GM12891 (cell line): ENCODE measurements around the gene ADPRM.
"Not testable (repeated sequence)": the region's sequence is repeated elsewhere in the genome, so short reads cannot be mapped to it uniquely, and the experiment has no call there.

Experiments used
- DNase-seq: peaks from one replicate; pipeline ENCODE4 v3.0.0; 2011; ENCODE audit warnings: low spot score; ENCODE audit not compliant: insufficient read length
- FAIRE-seq: peaks from 2 replicates; lab custom pipeline; 2011; peaks lifted over from hg19 to GRCh38; lab: Jason Lieb, UNC
- PAX5 ChIP-seq: IDR thresholded peaks from 2 replicates; pipeline ENCODE4 v1.6.1; 2011; ENCODE audit warnings: low read length, moderate library complexity, mild to moderate bottlenecking; ENCODE audit not compliant: insufficient read depth, severe bottlenecking
- POLR2A ChIP-seq: IDR thresholded peaks from 2 replicates; pipeline ENCODE4 v1.6.1; 2011; ENCODE audit warnings: low read depth, low read length, control low read depth
- POLR2AphosphoS5 ChIP-seq: IDR thresholded peaks from 2 replicates; pipeline ENCODE4 v1.6.1; 2011; ENCODE audit warnings: low read depth, low read length, control low read depth
- POU2F2 ChIP-seq: IDR thresholded peaks from 2 replicates; pipeline ENCODE4 v1.6.1; 2011; ENCODE audit warnings: low read depth, mild to moderate bottlenecking, control low read depth, low read length, moderate library complexity
- SPI1 ChIP-seq: IDR thresholded peaks from 2 replicates; pipeline ENCODE4 v1.6.1; 2011; ENCODE audit warnings: low read depth, low read length, control low read depth
- TAF1 ChIP-seq: IDR thresholded peaks from 2 replicates; pipeline ENCODE4 v1.6.1; 2011; ENCODE audit warnings: low read depth, low read length, control low read depth

Gene ADPRM

GRCh38 chr17:10663231-10663630 lies 34.2 kb upstream of the ADPRM start:
- FAIRE-seq (no peak), DNase-seq (no peak)
- no peak for TF ChIP-seq PAX5
- no peak for TF ChIP-seq POU2F2
- no peak for TF ChIP-seq POLR2AphosphoS5
- no peak for TF ChIP-seq SPI1
- no peak for TF ChIP-seq TAF1
- TF ChIP-seq POLR2A = no peak

DNA sequence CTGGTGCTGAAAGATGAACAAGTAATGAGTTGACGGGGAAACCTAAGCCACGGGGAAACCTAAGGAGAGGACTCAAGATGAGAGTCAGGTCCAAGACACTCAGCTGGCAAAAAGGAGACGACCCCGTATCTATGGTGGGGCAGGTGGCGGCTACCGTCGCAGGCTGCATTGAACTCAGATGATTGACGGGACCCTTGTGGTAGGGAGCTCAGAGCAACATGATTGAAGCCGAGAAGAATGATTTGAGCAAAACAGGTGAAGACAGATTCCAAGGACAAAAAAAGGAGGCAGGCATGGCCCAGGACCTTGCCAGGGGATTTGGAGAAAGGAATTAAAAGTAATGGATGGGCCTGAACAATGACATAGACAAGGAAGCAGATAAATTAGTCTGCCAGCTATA lies 32.8 kb upstream of the ADPRM start:
- no peak for DNase-seq
- no peak for FAIRE-seq
- TF ChIP-seq SPI1 (no peak), TAF1 (no peak), PAX5 (no peak), POLR2AphosphoS5 (no peak), POU2F2 (no peak), POLR2A (no peak)

- TF ChIP-seq TAF1 = no peak
- TF ChIP-seq SPI1 = no peak
- TF ChIP-seq POLR2AphosphoS5 = no peak
- TF ChIP-seq PAX5 = no peak
- no peak for TF ChIP-seq POU2F2
- no peak for TF ChIP-seq POLR2A
- no peak for FAIRE-seq
These were observed 30.5 kb upstream of the ADPRM start for GRCh38 chr17:10666906-10667305.

GRCh38 chr17:10668775-10669174 lies 28.6 kb upstream of the ADPRM start:
- no peak for DNase-seq
- no peak for FAIRE-seq
- TF ChIP-seq TAF1 = no peak
- no peak for TF ChIP-seq POLR2A
- TF ChIP-seq POU2F2 = no peak
- no peak for TF ChIP-seq PAX5
- no peak for TF ChIP-seq POLR2AphosphoS5

More at GRCh38 chr17:10666906-10667305, 30.5 kb upstream of the ADPRM start:
- no peak for DNase-seq

DNA sequence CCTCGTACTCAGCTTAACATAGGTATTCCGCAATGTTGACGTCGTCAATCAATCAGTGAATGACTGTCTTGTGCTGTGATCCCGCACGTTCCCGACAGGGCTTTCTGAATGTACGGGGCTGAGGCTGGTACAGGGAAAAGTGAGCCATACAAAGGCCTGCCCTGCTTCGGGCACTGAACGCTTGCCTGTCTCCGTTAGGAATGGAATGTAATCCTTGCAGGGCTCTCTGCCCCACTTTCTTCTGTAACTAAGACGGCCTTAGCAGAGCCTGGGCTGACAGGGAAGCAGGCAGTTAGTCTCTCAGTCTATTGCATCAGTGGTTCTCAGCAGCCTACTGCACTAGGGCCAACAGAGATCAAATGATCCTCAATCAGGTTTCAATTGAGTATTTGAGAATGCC lies 24.1 kb upstream of the ADPRM start:
- TF ChIP-seq POLR2A (no peak), POLR2AphosphoS5 (no peak), TAF1 (no peak), POU2F2 (no peak), PAX5 (no peak), SPI1 (no peak)
- no peak for FAIRE-seq

DNA sequence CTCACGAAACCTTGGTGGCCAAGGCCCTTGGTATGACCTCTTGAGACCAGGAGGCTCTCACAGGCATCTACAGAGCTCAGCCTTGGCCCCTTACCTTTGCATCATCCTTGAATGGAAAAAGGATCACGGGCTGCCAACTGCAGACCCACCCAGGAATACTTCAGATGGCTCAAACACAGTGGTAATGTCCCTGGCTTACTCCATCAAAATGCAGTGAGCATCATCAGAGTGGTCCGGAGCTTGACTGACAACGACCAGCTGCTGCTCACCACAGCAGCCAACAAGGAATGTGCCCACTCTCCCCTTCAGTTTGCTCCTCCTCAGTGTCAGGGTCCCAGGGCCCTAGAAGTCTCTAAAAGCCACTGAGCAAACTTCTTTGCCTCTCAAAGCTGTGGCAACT lies 22.7 kb upstream of the ADPRM start:
- TF ChIP-seq POU2F2 (no peak), TAF1 (no peak), POLR2AphosphoS5 (no peak), SPI1 (no peak), PAX5 (no peak), POLR2A (no peak)
- DNase-seq (no peak), FAIRE-seq (no peak)

More for the DNA sequence above, 24.1 kb upstream of the ADPRM start:
- no peak for DNase-seq

GRCh38 chr17:10681866-10682446 lies 15.4 kb upstream of the ADPRM start:
- DNase-seq (no peak), FAIRE-seq (no peak)
- no peak for TF ChIP-seq POU2F2
- TF ChIP-seq TAF1 = no peak
- no peak for TF ChIP-seq POLR2AphosphoS5
- no peak for TF ChIP-seq POLR2A
- TF ChIP-seq SPI1 = no peak
- TF ChIP-seq PAX5 = no peak

- DNase-seq = no peak
These were observed 13.5 kb upstream of the ADPRM start for GRCh38 chr17:10683853-10684252.

GRCh38 chr17:10687499-10687898 lies 9.9 kb upstream of the ADPRM start:
- DNase-seq (no peak), FAIRE-seq (no peak)
- TF ChIP-seq TAF1 (no peak), SPI1 (peak; percentile 36; the same call in 1 of the 2 replicates)

More at GRCh38 chr17:10683853-10684252, 13.5 kb upstream of the ADPRM start:
- TF ChIP-seq POU2F2 (no peak), POLR2AphosphoS5 (no peak), SPI1 (no peak), PAX5 (no peak), POLR2A (no peak), TAF1 (no peak)
- no peak for FAIRE-seq

GRCh38 chr17:10695875-10696407 lies 1.5 kb upstream of the ADPRM start:
- FAIRE-seq = not testable (repeated sequence)

More at GRCh38 chr17:10695875-10696407, 1.5 kb upstream of the ADPRM start:
- not testable (repeated sequence) for DNase-seq
